Mucosa of descending colon (tissue), 3 donors: Measurements from ENCODE around the gene AICDA. TPM values are rescaled to one million over a fixed set of nuclear protein-coding genes. Genes with fewer than 3 reads are reported as not detected.

ENCODE experiments used
- ATAC-seq: fragments of 200-7000 bp; cut with Tn5 transposase; one replicate; pipeline ENCODE4 v1.9.1; 2020; ENCODE audit warnings: mild to moderate bottlenecking, moderate library complexity
- DNase-seq, 3 donors: peaks; one replicate each; pipeline ENCODE4 v3.0.0-alpha.2; 2020
- H3K36me3 ChIP-seq: fragments of 200-600 bp; one replicate; pipeline ENCODE4 v1.8.0; 2021; ENCODE audit warnings: low read depth, mild to moderate bottlenecking
- H3K4me1 ChIP-seq: fragments of 200-600 bp; one replicate; pipeline ENCODE4 v1.8.0; 2021; ENCODE audit warnings: low read depth, mild to moderate bottlenecking
- H3K4me3 ChIP-seq: fragments of 200-600 bp; one replicate; pipeline ENCODE4 v1.8.0; 2021; ENCODE audit warnings: mild to moderate bottlenecking
- H3K9me3 ChIP-seq: fragments of 200-600 bp; one replicate; pipeline ENCODE4 v1.8.0; 2021; ENCODE audit warnings: mild to moderate bottlenecking
- intact Hi-C, 2 donors: fragments of 100-400 bp; cut with DNase I in 1 of 2; cut with micrococcal nuclease in 1 of 2; formaldehyde crosslinking; loops; one replicate each; pipeline versions ENCODE4 v1.11.0 to v1.11.1; 2022; cut with DNase I, micrococcal nuclease
- total RNA-seq, 3 donors: library from RNA; stranded (reverse); fragmentation: NEBNext Ultra II Directional in 2 of 3; extraction: Animal tissue kit (Norgen Biotek cat#: 25700) in 2 of 3; gene quantifications; one replicate each; pipeline versions ENCODE4 v1.2.1 to v1.2.4, GENCODE V29; 2021 to 2023
- TF ChIP-seq, protein P1 (sequence below): fragments of 200-600 bp; IDR thresholded peaks from one replicate; pipeline ENCODE4 v1.8.0; 2022; ENCODE audit warnings: antibody characterized with exemption, mild to moderate bottlenecking
- donor health status: DM: no; HTN: no; CAD: no; lungs with moderate emphysema.
- donor health status: DM: no; HTN: no; CAD: no.
- donor health status: DM: no; HTN: yes; CAD: no.

Gene AICDA
- total RNA-seq, 3 donors from 2014 or later = not detected

DNA sequence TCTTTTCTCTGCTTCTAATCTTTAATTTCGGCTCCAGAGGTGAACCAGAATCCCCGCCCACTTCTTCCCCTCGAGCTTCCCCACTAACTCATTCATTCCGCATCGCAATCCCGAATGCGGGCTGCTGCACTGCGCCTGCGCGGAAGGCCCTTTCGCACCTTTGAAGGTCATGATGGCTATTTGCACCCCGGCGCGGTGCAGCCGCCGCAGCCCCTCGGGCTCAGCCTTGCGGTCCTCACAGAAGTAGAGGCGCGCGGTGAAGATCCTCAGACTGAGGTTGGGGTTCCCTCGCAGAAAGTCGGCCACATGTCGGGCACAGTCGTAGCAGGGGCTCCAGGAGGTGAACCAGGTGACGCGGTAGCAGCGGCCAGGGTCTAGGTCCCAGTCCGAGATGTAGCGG lies 7.6 kb downstream of the AICDA start:
- Histone ChIP-seq H3K36me3 (no peaks in the 10 kb centered on the region), H3K9me3 (no peaks in the 10 kb centered on the region), H3K4me1 (no peaks in the 10 kb centered on the region), H3K4me3 (no peak overlapping the region)
- intact Hi-C loops = no loop called here
- no peak for ATAC-seq
- TF ChIP-seq, protein P1, sequence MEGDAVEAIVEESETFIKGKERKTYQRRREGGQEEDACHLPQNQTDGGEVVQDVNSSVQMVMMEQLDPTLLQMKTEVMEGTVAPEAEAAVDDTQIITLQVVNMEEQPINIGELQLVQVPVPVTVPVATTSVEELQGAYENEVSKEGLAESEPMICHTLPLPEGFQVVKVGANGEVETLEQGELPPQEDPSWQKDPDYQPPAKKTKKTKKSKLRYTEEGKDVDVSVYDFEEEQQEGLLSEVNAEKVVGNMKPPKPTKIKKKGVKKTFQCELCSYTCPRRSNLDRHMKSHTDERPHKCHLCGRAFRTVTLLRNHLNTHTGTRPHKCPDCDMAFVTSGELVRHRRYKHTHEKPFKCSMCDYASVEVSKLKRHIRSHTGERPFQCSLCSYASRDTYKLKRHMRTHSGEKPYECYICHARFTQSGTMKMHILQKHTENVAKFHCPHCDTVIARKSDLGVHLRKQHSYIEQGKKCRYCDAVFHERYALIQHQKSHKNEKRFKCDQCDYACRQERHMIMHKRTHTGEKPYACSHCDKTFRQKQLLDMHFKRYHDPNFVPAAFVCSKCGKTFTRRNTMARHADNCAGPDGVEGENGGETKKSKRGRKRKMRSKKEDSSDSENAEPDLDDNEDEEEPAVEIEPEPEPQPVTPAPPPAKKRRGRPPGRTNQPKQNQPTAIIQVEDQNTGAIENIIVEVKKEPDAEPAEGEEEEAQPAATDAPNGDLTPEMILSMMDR = no peak
- DNase-seq = no peak

DNA sequence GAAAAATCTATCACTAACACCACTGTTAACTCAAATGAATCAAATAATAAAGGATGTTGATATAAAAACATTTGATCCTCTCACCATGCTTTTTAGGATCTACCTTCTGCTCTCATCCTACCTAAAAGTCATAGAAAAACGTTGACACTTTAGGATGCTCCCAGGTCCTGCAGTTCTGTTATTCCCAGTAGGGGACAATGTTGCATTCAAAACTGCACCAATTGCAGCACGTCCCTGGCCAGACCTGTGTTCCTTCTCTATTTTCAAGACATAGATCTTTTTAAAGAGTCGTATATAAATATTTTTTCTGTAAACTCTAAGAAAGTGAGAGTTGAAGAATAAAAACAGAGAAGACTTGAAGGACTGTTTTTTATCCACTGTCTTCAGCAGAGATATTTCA lies 8.8 kb downstream of the AICDA start:
- no peak overlapping the region for H3K4me3 ChIP-seq
- no peak for DNase-seq
- TF ChIP-seq, protein P1 = no peak
- H3K4me1 ChIP-seq = no peaks in the 10 kb centered on the region
- H3K9me3 ChIP-seq = no peaks in the 10 kb centered on the region
- no peak for ATAC-seq
- no peaks in the 10 kb centered on the region for H3K36me3 ChIP-seq
- intact Hi-C loops = no loop called here

DNA sequence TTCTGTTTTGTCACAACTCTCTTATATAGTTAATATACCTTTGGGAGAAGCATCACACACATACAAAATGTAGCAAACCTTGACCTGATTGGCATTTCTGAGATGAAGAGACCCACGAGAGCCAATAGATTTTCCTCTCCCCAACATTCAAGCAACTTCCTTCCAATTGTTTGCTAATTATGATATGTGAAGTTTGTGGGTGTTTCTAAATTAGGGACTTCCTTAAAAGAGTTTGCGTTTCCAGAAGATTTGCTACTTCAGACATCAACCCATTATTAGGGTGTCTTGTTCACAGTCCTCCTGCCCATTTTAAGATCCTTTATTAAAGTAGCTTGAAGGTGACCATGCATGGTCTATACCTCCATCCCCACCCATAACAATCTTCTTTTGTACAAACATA lies 9.4 kb downstream of the AICDA start:
- Histone ChIP-seq H3K36me3 (no peaks in the 10 kb centered on the region), H3K4me3 (no peak overlapping the region), H3K4me1 (no peaks in the 10 kb centered on the region), H3K9me3 (no peaks in the 10 kb centered on the region)
- intact Hi-C loops = no loop called here
- DNase-seq = no peak
- ATAC-seq = no peak
- TF ChIP-seq, protein P1 = no peak

DNA sequence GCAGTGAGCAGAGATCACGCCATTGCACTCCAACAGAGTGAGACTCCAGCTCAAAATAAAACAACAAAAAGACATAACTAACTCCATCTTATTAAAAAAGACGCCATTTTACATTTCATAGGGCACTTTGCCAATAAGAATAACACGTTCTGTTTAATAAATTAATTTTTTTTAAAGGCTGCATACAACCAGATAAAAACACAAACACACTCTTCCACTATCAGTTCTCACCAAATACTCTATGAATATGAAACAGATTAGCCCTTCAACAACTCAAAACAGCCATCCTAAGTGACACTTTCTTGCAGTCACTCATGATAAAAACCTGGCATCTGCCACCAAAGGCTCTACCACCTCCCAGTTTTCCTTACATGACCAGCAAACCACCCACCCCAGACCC lies 16.1 kb downstream of the AICDA start:
- Histone ChIP-seq H3K4me3 (no peak overlapping the region), H3K4me1 (no peaks in the 10 kb centered on the region), H3K36me3 (no peaks in the 10 kb centered on the region), H3K9me3 (no peaks in the 10 kb centered on the region)
- intact Hi-C loops = no loop called here
- DNase-seq = no peak
- no peak for ATAC-seq
- TF ChIP-seq, protein P1 = no peak

DNA sequence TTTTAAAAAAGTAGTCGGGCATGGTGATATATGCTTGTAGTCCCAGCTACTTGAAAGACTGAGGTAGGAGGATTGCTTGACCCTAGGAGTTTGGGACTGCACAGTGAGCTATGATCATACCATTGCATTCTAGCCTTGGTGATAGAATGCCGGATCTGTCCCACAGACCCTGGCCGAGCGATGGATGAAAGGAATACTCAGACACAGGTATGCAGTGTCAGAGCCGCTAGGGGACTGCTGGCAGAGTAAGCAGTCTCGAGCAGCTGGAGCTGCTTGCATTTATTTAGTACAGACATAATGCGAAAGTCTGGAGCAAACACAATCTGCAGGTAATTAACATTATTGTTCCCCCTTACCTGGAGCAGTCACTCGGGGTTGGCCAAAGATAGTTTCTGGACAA lies 18.6 kb downstream of the AICDA start:
- intact Hi-C loops = no loop called here
- Histone ChIP-seq H3K4me1 (no peaks in the 10 kb centered on the region), H3K36me3 (no peaks in the 10 kb centered on the region), H3K4me3 (no peak overlapping the region), H3K9me3 (no peaks in the 10 kb centered on the region)
- DNase-seq (no peak), ATAC-seq (no peak)
- TF ChIP-seq, protein P1 = no peak

DNA sequence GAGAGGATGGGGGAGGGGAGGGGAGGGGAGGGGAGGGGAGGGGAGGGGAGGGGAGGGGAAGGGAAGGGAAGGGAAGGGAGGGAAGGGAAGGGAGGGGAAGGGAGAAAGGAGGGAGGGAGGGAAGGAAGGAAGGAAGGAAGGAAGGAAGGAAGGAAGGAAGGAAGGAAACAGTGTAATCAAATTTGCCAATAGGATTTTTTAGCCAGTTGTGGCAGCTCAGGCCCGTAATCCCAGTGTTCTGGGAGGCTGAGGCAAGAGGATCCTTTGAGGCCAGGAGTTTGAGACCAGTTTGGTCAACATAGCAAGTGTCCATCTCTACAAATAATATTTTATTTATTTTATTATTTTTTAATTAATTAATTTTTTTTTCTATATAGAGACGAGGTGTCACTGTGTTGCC lies 19.4 kb downstream of the AICDA start:
- no peaks in the 10 kb centered on the region for H3K36me3 ChIP-seq
- intact Hi-C loops = no loop called here
- ATAC-seq = no peak
- no peaks in the 10 kb centered on the region for H3K9me3 ChIP-seq
- TF ChIP-seq, protein P1 = no peak
- no peak for DNase-seq
- no peaks in the 10 kb centered on the region for H3K4me1 ChIP-seq
- no peak overlapping the region for H3K4me3 ChIP-seq
